ENCODE data around the gene KDM1B. TPM values are rescaled to one million over a fixed set of nuclear protein-coding genes. Genes with fewer than 3 reads are reported as not detected.

The KDM1B gene
- total and polyA plus RNA-seq, 9 of the 15 experiments (the other 6 are each of a cell fraction or from before 2014, with no cell fraction given): 1.4 to 58.9 (median 36.3) TPM

GRCh38 chr6:18126121-18126520, 29.1 kb upstream of the KDM1B start:
- Histone ChIP-seq H2AFZ (ENCODE audit: low read depth, low read length) (peak overlapping the region; percentile 40; the same call in 1 of the 2 replicates), H3K27me3 (ENCODE audit: control insufficient read depth in 2 of 2, insufficient read depth in 2 of 2, low read length in 2 of 2) (no peaks in the 10 kb centered on the region), H3K9me3 (replicated peaks; ENCODE audit: control insufficient read depth, insufficient read depth, low read depth, low read length) (no peaks in the 10 kb centered on the region), H3K79me2 (ENCODE audit: control insufficient read depth, insufficient read depth, low read length) (no peaks in the 10 kb centered on the region), H3K9ac (ENCODE audit: insufficient read depth in 1 of 2, low read depth in 2 of 2, low read length in 2 of 2) (no peak overlapping the region), H3K4me1 (replicated peaks in 1 of 2; ENCODE audit: control insufficient read depth in 2 of 2, insufficient read depth in 2 of 2, low read length in 2 of 2) (peaks cover 0 to 8% of the 10 kb centered on the region in 2 experiments; a peak in 1 of 5 replicates), H4K20me1 (replicated peaks; ENCODE audit: control insufficient read depth, insufficient read depth, low read length) (no peaks in the 10 kb centered on the region), H3K4me2 (ENCODE audit: insufficient read depth, low read length) (no peak overlapping the region), H3K4me3 (no peak overlapping the region), H3K36me3 (ENCODE audit: control insufficient read depth, insufficient read depth, low read length) (peaks cover 17% of the 10 kb centered on the region; the same call in 1 of the 3 replicates), H3K9me1 (ENCODE audit: control insufficient read depth, insufficient read depth, low read length) (no peaks in the 10 kb centered on the region), H3K27ac (ENCODE audit: extremely low read depth, low read depth, low read length) (no peak overlapping the region)
- in situ Hi-C loops (cut with MboI): no loop called here
- FAIRE-seq (peak; percentile 67), ATAC-seq (peak; percentile 72), DNase-seq (ENCODE audit: extremely low read depth in 1 of 4, low spot score in 3 of 4) (peak in 1 of 4 experiments; percentile 13)
- intact Hi-C loops (cut with micrococcal nuclease): no loop called here
- TF ChIP-seq RBM15 (IDR thresholded peaks at IDR 0.05; ENCODE audit: insufficient read depth, low read length): no peak
- peak; percentile 62 for TF ChIP-seq FOXM1 (IDR thresholded peaks at IDR 0.05; ENCODE audit: low read depth)
- TF ChIP-seq FOXM1 (CRISPR knock-in tag; IDR thresholded peaks at IDR 0.05; ENCODE audit: low read depth): no peak
- peak; percentile 9 for TF ChIP-seq NFYB (IDR thresholded peaks at IDR 0.05; ENCODE audit: extremely low read depth, insufficient read length)
- ChIA-PET CTCF (ENCODE audit: low intra/inter-chr PET ratio) (no interaction called here), POLR2A (no interaction called here)
- WGBS (ENCODE audit: insufficient coverage, low coverage, missing lambda C conversion rate): 23% methylated on average over 5 of the region's 5 CpGs
- BruUV-seq (replicated peaks): no TSS peak

- Histone ChIP-seq H3K36me3 (ENCODE audit: control insufficient read depth, insufficient read depth, low read length) (peaks cover 60% of the 10 kb centered on the region), H3K9me3 (replicated peaks; ENCODE audit: control insufficient read depth, insufficient read depth, low read depth, low read length) (no peaks in the 10 kb centered on the region), H3K27me3 (ENCODE audit: control insufficient read depth in 2 of 2, insufficient read depth in 2 of 2, low read length in 2 of 2) (no peaks in the 10 kb centered on the region), H3K4me3 (no peak overlapping the region), H3K27ac (ENCODE audit: extremely low read depth, low read depth, low read length) (no peak overlapping the region), H2AFZ (ENCODE audit: low read depth, low read length) (no peak overlapping the region), H3K4me2 (ENCODE audit: insufficient read depth, low read length) (no peak overlapping the region), H3K4me1 (replicated peaks in 1 of 2; ENCODE audit: control insufficient read depth in 2 of 2, insufficient read depth in 2 of 2, low read length in 2 of 2) (no peaks in the 10 kb centered on the region), H3K79me2 (ENCODE audit: control insufficient read depth, insufficient read depth, low read length) (no peaks in the 10 kb centered on the region), H3K9me1 (ENCODE audit: control insufficient read depth, insufficient read depth, low read length) (no peaks in the 10 kb centered on the region), H3K9ac (ENCODE audit: insufficient read depth in 1 of 2, low read depth in 2 of 2, low read length in 2 of 2) (no peak overlapping the region), H4K20me1 (replicated peaks; ENCODE audit: control insufficient read depth, insufficient read depth, low read length) (no peaks in the 10 kb centered on the region)
- in situ Hi-C loops (cut with MboI) (no loop called here), intact Hi-C loops (cut with micrococcal nuclease) (no loop called here)
- BruUV-seq (replicated peaks): no TSS peak
- ChIA-PET POLR2A (interaction anchor here (0.6 to 1.6 kb wide), 6 partner anchors 8 to 123 kb away, joined by 3 to 5 read pairs (median 4); no protein-coding TSS in a partner anchor), CTCF (ENCODE audit: low intra/inter-chr PET ratio) (no interaction called here)
- ATAC-seq: no peak
- DNase-seq (ENCODE audit: extremely low read depth in 1 of 4, low spot score in 3 of 4): no peak
- WGBS (ENCODE audit: insufficient coverage, low coverage, missing lambda C conversion rate): 85% methylated on average over 3 of the region's 3 CpGs
- FAIRE-seq: no peak
- TF ChIP-seq ZBTB2 (IDR thresholded peaks at IDR 0.05): no peak
- no peak for TF ChIP-seq MAFK (IDR thresholded peaks at IDR 0.05; ENCODE audit: low read length)
- TF ChIP-seq EWSR1 (IDR thresholded peaks at IDR 0.05; ENCODE audit: borderline replicate concordance, low read depth, partially characterized antibody): no peak
- TF ChIP-seq OTX1 (CRISPR knock-in tag; IDR thresholded peaks at IDR 0.05): no peak
- no peak for TF ChIP-seq ZNF707 (CRISPR knock-in tag; conservative IDR thresholded peaks at IDR 0.05)
- no peak for TF ChIP-seq THAP7 (CRISPR knock-in tag; IDR thresholded peaks at IDR 0.05)
- no peak for TF ChIP-seq ZBTB12 (CRISPR knock-in tag; IDR thresholded peaks at IDR 0.05)
- TF ChIP-seq RBM34 (IDR thresholded peaks at IDR 0.05; ENCODE audit: borderline replicate concordance, insufficient read depth, low read length): no peak
- TF ChIP-seq ARHGAP35 (IDR thresholded peaks at IDR 0.05; ENCODE audit: partially characterized antibody): no peak
- no peak for TF ChIP-seq ZBTB7A (IDR thresholded peaks at IDR 0.05; ENCODE audit: borderline replicate concordance, control insufficient read depth, low read depth, low read length)
Observed at GRCh38 chr6:18132346-18132745, 22.9 kb upstream of the KDM1B start.

Measured in K562 (cell line).